GM21360 (cell line): ENCODE results near the gene RETREG2.

Source experiments
- ATAC-seq: cut with Tn5 transposase; IDR thresholded peaks from one replicate; pipeline ENCODE4 v1.9.1; 2021; ENCODE audit warnings: mild to moderate bottlenecking, moderate library complexity; ENCODE audit not compliant: unreplicated experiment

RETREG2 gene

GRCh38 chr2:219168932-219169331 lies 9.1 kb upstream of the RETREG2 start:
- no peak for ATAC-seq

- ATAC-seq = no peak
These were observed 8.0 kb upstream of the RETREG2 start, which contains the start of gene SLC23A3 for GRCh38 chr2:219169930-219170654. TSS of gene SLC23A3 (minus strand) at chr2:219170029. CDS start at chr2:219169984, 45 bp downstream.

- no peak for ATAC-seq
These were observed 6.8 kb upstream of the RETREG2 start for GRCh38 chr2:219171231-219171651.

- ATAC-seq = no peak
These were observed 5.6 kb upstream of the RETREG2 start for GRCh38 chr2:219172231-219173154.

GRCh38 chr2:219173176-219173575 lies 4.9 kb upstream of the RETREG2 start:
- ATAC-seq = no peak

GRCh38 chr2:219174146-219174545 lies 3.9 kb upstream of the RETREG2 start:
- no peak for ATAC-seq

- no peak for ATAC-seq
These were observed 3.3 kb upstream of the RETREG2 start for GRCh38 chr2:219174801-219175200.

- no peak for ATAC-seq
These were observed 2.6 kb upstream of the RETREG2 start for GRCh38 chr2:219175486-219175885.

- ATAC-seq = peak; percentile 25
These were observed 1.9 kb upstream of the RETREG2 start for GRCh38 chr2:219175928-219176817.

- ATAC-seq = peak; percentile 53
These were observed 1.1 kb upstream of the RETREG2 start, which contains the start of gene CNPPD1 for GRCh38 chr2:219176818-219177551. TSS of gene CNPPD1 (minus strand) at chr2:219176925. CDS start at chr2:219176828, 97 bp downstream.

- peak; percentile 21 for ATAC-seq
These were observed 501 bp downstream of the RETREG2 start for GRCh38 chr2:219178377-219179175.

GRCh38 chr2:219179601-219180465 lies 1.8 kb downstream of the RETREG2 start:
- ATAC-seq = no peak

GRCh38 chr2:219180961-219181360 lies 2.9 kb downstream of the RETREG2 start:
- ATAC-seq = no peak

GRCh38 chr2:219181531-219181930 lies 3.5 kb downstream of the RETREG2 start:
- no peak for ATAC-seq

- no peak for ATAC-seq
These were observed 4.5 kb downstream of the RETREG2 start for GRCh38 chr2:219182331-219183150.

GRCh38 chr2:219183151-219183772 lies 5.2 kb downstream of the RETREG2 start:
- no peak for ATAC-seq

GRCh38 chr2:219184121-219184520 lies 6.0 kb downstream of the RETREG2 start:
- ATAC-seq = no peak
